Activated naive CD4-positive, alpha-beta T cell treated with anti-CD3 and anti-CD28 coated beads for 36 hours (primary cell): ENCODE data around the gene EPB41L2. TPM values are rescaled to one million over a fixed set of nuclear protein-coding genes. Genes with fewer than 3 reads are reported as not detected.
A peak's percentile ranks its signal among the peaks of the same experiment; 100 is the strongest.

Experiments
- CTCF ChIA-PET: fragments of 350-600 bp; sonication (Branson Sonifier 250); formaldehyde crosslinking; loops from one replicate; lab custom pipeline; 2021; ENCODE audit warnings: antibody characterized with exemption; lab: Charles Lee
- DNase-seq: peaks from one replicate; pipeline ENCODE4 v3.0.0-alpha.2; 2020
- H3K27ac Mint-ChIP-seq: one replicate; pipeline ENCODE4 v1.8.0; 2021; ENCODE audit warnings: mild to moderate bottlenecking, mixed read lengths
- H3K27me3 Mint-ChIP-seq: one replicate; pipeline ENCODE4 v1.8.0; 2021; ENCODE audit warnings: low read depth, mixed read lengths
- H3K36me3 Mint-ChIP-seq: one replicate; pipeline ENCODE4 v1.8.0; 2021; ENCODE audit warnings: low read depth, mixed read lengths
- H3K4me1 Mint-ChIP-seq: one replicate; pipeline ENCODE4 v1.8.0; 2021; ENCODE audit warnings: low read depth, mixed read lengths
- H3K4me3 Mint-ChIP-seq: one replicate; pipeline ENCODE4 v1.8.0; 2021; ENCODE audit warnings: mild to moderate bottlenecking, moderate library complexity, mixed read lengths
- H3K9me3 Mint-ChIP-seq: one replicate; pipeline ENCODE4 v1.8.0; 2021; ENCODE audit warnings: mixed read lengths
- intact Hi-C: fragments of 100-400 bp; cut with micrococcal nuclease; formaldehyde crosslinking; loops from one replicate; pipeline ENCODE4 v1.15.1; 2023
- total RNA-seq, 2 experiments: library from RNA; stranded (reverse); gene quantifications; one replicate each; pipeline ENCODE4 v1.2.3, GENCODE V29; 2021

The EPB41L2 gene
- total RNA-seq, 2 experiments from 2014 or later, result 33.5 to 37.7 TPM

GRCh38 chr6:130873746-130874145 is 189.3 kb downstream of the EPB41L2 start:
- intact Hi-C loops, result loop anchor here (5.0 kb wide), 1 partner anchor 796 kb away; no protein-coding TSS in a partner anchor
- CTCF ChIA-PET, result interaction anchor here (0.6 to 0.7 kb wide), 2 partner anchors 272 to 543 kb away, joined by 3 to 7 read pairs; no protein-coding TSS in a partner anchor
- no peak overlapping the region for H3K4me3 Mint-ChIP-seq
- H3K27me3 Mint-ChIP-seq, result no peaks in the 10 kb centered on the region
- H3K4me1 Mint-ChIP-seq, result peaks cover 4% of the 10 kb centered on the region
- no peaks in the 10 kb centered on the region for H3K9me3 Mint-ChIP-seq
- peaks cover 1% of the 10 kb centered on the region for H3K36me3 Mint-ChIP-seq
- no peak for DNase-seq
- no peak overlapping the region for H3K27ac Mint-ChIP-seq

DNA sequence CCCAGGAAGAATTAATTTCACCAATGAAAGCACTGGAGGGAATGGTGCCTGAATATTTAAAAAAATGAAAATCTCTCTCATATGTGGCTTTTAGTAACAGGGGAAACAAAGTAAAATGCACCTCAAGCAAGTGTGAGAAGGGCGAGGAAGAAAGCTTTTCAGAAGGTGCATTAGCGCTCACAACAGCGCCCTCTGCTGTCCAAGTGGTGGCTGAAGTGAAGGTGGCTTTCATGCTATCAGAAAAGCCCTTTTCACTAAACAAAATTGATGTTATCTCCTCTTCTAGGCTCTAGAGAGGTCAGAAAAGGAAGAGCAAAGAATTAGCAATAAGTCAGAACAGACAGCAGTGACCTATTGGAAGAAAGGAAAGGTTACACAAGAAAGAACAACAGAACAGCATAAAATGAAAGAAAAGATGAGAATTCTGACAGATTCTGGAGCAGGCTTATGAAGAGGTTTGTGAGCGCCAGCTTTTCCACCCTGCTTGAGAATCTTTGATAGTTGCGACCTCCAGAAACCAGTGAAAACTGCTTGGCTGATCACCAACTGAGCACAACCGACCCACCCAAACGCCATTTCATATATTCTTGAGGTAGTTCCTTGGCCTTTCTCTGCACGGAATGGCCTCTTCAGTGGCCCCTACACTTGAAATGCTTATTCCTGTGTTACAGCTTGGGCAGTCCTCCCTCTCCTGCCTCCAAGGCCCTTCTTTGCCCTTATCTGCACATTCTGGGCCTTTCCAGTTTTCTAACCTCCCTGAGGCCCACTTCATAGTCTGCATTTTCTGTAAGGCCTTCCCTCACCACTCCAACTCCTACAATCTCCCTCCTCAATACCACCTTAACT is 190.6 kb downstream of the EPB41L2 start:
- Mint-ChIP-seq H3K4me3 (no peak overlapping the region), H3K36me3 (peaks cover 1% of the 10 kb centered on the region), H3K27ac (no peak overlapping the region), H3K4me1 (peaks cover 4% of the 10 kb centered on the region), H3K27me3 (no peaks in the 10 kb centered on the region), H3K9me3 (no peaks in the 10 kb centered on the region)
- CTCF ChIA-PET, result interaction anchor here (0.6 to 2.2 kb wide), 12 partner anchors 10 to 550 kb away, joined by 3 to 12 read pairs (median 5); no protein-coding TSS in a partner anchor
- intact Hi-C loops, result loop anchor here (1.0 to 5.0 kb wide), 2 partner anchors 550 to 795 kb away; no protein-coding TSS in a partner anchor
- DNase-seq, result peak; percentile 86

- no peak for DNase-seq
- intact Hi-C loops, result loop anchor here (5.0 kb wide), 1 partner anchor 793 kb away; no protein-coding TSS in a partner anchor
- Mint-ChIP-seq H3K36me3 (peaks cover 1% of the 10 kb centered on the region), H3K9me3 (no peaks in the 10 kb centered on the region), H3K4me1 (peaks cover 4% of the 10 kb centered on the region), H3K27me3 (no peaks in the 10 kb centered on the region), H3K27ac (no peak overlapping the region), H3K4me3 (no peak overlapping the region)
- CTCF ChIA-PET, result interaction anchor here (0.7 to 2.2 kb wide), 7 partner anchors 15 to 1274 kb away, joined by 3 to 12 read pairs (median 5); no protein-coding TSS in a partner anchor
Measured at GRCh38 chr6:130870179-130870880, 192.7 kb downstream of the EPB41L2 start.

GRCh38 chr6:130869681-130870080 is 193.4 kb downstream of the EPB41L2 start:
- Mint-ChIP-seq H3K4me3 (no peak overlapping the region), H3K9me3 (no peaks in the 10 kb centered on the region), H3K27me3 (no peaks in the 10 kb centered on the region), H3K27ac (no peak overlapping the region), H3K36me3 (peaks cover 1% of the 10 kb centered on the region), H3K4me1 (peaks cover 4% of the 10 kb centered on the region)
- CTCF ChIA-PET, result interaction anchor here (0.7 kb wide), 1 partner anchor 1273 kb away, joined by 3 read pairs; no protein-coding TSS in a partner anchor
- no peak for DNase-seq
- intact Hi-C loops, result loop anchor here (5.0 kb wide), 1 partner anchor 792 kb away; no protein-coding TSS in a partner anchor

DNA sequence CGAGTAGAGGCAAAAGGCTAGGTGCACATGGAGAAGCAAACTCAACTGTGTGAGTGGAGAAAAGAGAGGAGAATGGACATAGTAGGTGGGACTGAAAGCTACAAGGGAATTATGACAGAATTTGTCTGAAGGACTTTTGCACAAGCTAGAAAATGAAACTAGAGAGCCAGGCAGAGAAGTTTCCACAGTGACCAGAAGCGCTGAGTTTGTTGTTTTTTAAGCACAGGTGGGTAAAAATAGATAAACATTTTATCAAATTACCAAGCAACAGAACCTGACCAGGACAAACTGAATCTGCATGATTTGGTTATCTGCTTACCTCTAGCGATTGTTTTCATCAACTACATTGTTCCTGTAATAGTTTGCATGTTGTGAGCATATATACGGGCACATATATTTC is 197.3 kb downstream of the EPB41L2 start:
- intact Hi-C loops, result no loop called here
- no peak overlapping the region for H3K27ac Mint-ChIP-seq
- H3K4me3 Mint-ChIP-seq, result no peak overlapping the region
- no peaks in the 10 kb centered on the region for H3K9me3 Mint-ChIP-seq
- CTCF ChIA-PET, result no interaction called here
- no peak for DNase-seq
- H3K36me3 Mint-ChIP-seq, result peaks cover 1% of the 10 kb centered on the region
- H3K4me1 Mint-ChIP-seq, result no peaks in the 10 kb centered on the region
- H3K27me3 Mint-ChIP-seq, result no peaks in the 10 kb centered on the region

DNA sequence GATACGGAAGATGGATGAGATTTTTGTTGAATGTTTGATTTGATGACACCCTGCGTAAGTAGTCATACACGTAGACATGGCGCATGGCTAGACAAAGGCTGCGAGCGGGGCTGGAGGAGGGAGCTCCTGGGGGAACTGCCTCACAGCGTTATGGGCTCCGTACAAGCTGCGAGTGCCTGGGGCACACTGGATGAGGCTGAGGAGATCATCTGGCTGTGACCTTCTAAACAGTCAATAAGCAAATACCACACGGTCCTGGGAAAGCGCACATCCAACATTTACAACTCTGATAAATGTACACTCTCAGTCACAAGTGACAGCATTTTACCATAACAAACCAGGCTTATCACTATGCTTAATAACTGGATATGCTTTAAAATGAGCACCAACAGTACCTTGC is 198.7 kb downstream of the EPB41L2 start:
- no peak for DNase-seq
- Mint-ChIP-seq H3K4me3 (no peak overlapping the region), H3K36me3 (no peaks in the 10 kb centered on the region), H3K9me3 (no peaks in the 10 kb centered on the region), H3K27ac (no peak overlapping the region), H3K27me3 (no peaks in the 10 kb centered on the region), H3K4me1 (no peaks in the 10 kb centered on the region)
- CTCF ChIA-PET, result no interaction called here
- intact Hi-C loops, result no loop called here

- intact Hi-C loops, result no loop called here
- Mint-ChIP-seq H3K9me3 (no peaks in the 10 kb centered on the region), H3K27me3 (no peaks in the 10 kb centered on the region), H3K36me3 (no peaks in the 10 kb centered on the region), H3K4me1 (no peaks in the 10 kb centered on the region), H3K4me3 (no peak overlapping the region), H3K27ac (no peak overlapping the region)
- CTCF ChIA-PET, result interaction anchor here (1.4 kb wide), 1 partner anchor 8 kb away, joined by 5 read pairs; no protein-coding TSS in a partner anchor
- no peak for DNase-seq
Measured at GRCh38 chr6:130863415-130864230, 199.4 kb downstream of the EPB41L2 start.

DNA sequence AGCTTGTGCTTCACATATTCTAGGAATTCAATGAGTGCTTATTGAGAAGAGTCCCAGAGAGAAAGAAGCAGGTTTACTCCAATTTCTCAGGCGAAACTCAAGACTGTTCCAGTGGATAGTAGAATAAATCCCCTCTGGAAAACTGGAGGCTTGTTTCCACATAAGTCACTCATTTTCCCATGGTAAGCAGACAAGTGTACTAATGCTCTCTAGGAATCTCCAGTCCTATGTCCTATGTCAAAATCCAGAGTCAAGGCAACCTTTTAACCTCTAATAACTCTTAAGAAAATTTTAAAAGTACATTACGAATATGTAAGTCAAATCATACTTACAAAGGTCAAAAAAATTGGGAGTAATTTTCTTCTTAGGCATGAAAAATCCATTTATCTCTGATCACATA is 200.7 kb downstream of the EPB41L2 start:
- H3K27ac Mint-ChIP-seq, result no peak overlapping the region

GRCh38 chr6:130859161-130859867 is 203.7 kb downstream of the EPB41L2 start:
- CTCF ChIA-PET, result interaction anchor here (0.6 to 0.7 kb wide), 4 partner anchors 70 to 1380 kb away, joined by 3 to 5 read pairs (median 4); no protein-coding TSS in a partner anchor
- intact Hi-C loops, result no loop called here
- Mint-ChIP-seq H3K4me3 (no peak overlapping the region), H3K36me3 (no peaks in the 10 kb centered on the region), H3K27ac (no peak overlapping the region), H3K9me3 (no peaks in the 10 kb centered on the region), H3K4me1 (no peaks in the 10 kb centered on the region), H3K27me3 (no peaks in the 10 kb centered on the region)
- no peak for DNase-seq

More for the DNA sequence above, 200.7 kb downstream of the EPB41L2 start:
- CTCF ChIA-PET, result interaction anchor here (1.4 kb wide), 1 partner anchor 9 kb away, joined by 5 read pairs; no protein-coding TSS in a partner anchor
- DNase-seq, result no peak
- Mint-ChIP-seq H3K27me3 (no peaks in the 10 kb centered on the region), H3K9me3 (no peaks in the 10 kb centered on the region), H3K36me3 (no peaks in the 10 kb centered on the region), H3K4me3 (no peak overlapping the region), H3K4me1 (no peaks in the 10 kb centered on the region)
- intact Hi-C loops, result no loop called here

DNA sequence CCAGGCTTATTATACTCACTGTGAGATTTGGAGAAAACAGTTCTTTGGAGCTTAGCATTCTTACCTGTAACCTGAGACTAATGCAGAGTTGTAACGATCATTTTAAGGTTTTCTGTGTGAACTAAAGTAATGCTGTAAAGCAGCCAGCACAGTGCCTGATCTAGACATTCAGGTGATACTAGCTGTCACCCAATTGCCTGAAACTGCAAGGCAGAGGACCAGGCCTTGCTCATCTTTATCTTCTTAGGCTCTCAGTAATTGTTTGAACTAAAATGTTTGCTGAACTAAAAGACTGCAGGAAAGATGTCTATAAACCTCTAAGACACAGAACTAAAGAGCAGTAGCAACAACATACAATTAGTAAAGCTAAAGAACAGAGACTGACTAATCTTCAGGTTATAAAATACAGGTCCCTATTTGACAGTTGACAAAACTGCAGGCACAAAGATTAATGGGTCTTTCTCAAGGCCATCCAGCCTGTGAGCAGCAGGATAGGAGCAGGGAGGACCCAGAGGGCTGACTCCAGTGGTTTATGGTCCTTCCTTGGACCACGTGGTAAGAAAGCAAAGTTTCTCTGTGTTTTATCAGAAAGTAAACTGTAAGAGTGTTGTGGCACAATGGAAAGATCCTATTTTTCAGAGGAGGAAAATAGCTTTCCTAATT is 204.4 kb downstream of the EPB41L2 start:
- H3K27ac Mint-ChIP-seq, result no peak overlapping the region
- no peak for DNase-seq
- H3K4me3 Mint-ChIP-seq, result no peak overlapping the region
- no peaks in the 10 kb centered on the region for H3K4me1 Mint-ChIP-seq
- CTCF ChIA-PET, result interaction anchor here (0.6 kb wide), 1 partner anchor 71 kb away, joined by 4 read pairs; no protein-coding TSS in a partner anchor
- H3K27me3 Mint-ChIP-seq, result no peaks in the 10 kb centered on the region
- H3K9me3 Mint-ChIP-seq, result no peaks in the 10 kb centered on the region
- intact Hi-C loops, result no loop called here
- H3K36me3 Mint-ChIP-seq, result no peaks in the 10 kb centered on the region

DNA sequence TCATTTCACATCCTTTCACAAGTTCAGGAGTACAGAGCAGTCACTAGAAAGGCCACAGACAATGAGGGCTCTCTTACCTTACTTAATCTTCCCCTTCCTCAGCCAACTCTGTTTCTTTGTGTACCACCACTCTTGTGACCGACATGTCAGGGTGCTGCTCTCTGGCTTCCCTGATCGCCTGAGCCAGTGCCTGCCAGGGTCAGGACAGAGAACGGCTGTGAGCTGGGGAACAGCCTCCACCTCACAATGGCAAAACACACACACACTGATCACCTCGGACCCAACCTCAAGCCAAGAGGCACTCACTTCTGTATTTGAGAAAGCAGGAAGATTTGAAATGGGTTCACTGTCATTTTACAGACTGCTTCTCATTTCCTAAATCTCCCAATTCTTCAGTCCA is 205.0 kb downstream of the EPB41L2 start:
- Mint-ChIP-seq H3K36me3 (no peaks in the 10 kb centered on the region), H3K4me3 (no peak overlapping the region), H3K27me3 (no peaks in the 10 kb centered on the region), H3K27ac (no peak overlapping the region), H3K4me1 (no peaks in the 10 kb centered on the region), H3K9me3 (no peaks in the 10 kb centered on the region)
- intact Hi-C loops, result no loop called here
- DNase-seq, result no peak
- CTCF ChIA-PET, result no interaction called here
